SK-N-SH (cell line): Measurements from ENCODE around the gene TBC1D5.

ENCODE experiments used
- CHD2 ChIP-seq: fragments of 150-350 bp; IDR thresholded peaks from 2 replicates; pipeline ENCODE4 v1.6.1; 2018; ENCODE audit warnings: low read length; ENCODE audit not compliant: partially characterized antibody
- EP300 ChIP-seq, 2 experiments: IDR thresholded peaks; 2 replicates each; pipeline versions ENCODE4 v1.4.0 to v1.6.1; 2012; ENCODE audit warnings: borderline replicate concordance in 1 of 2, low read depth in 1 of 2, low read length in 1 of 2
- MAX ChIP-seq: IDR thresholded peaks from 2 replicates; pipeline ENCODE4 v1.4.0; 2012; ENCODE audit warnings: low read depth
- MXI1 ChIP-seq: IDR thresholded peaks from 2 replicates; pipeline ENCODE4 v1.6.1; 2012; ENCODE audit warnings: mild to moderate bottlenecking, low read depth, low read length, improper control_type of control experiment
- NRF1 ChIP-seq: IDR thresholded peaks from 2 replicates; pipeline ENCODE4 v1.6.1; 2012; ENCODE audit warnings: low read depth, mild to moderate bottlenecking, low read length
- POLR2AphosphoS5 ChIP-seq: IDR thresholded peaks from 2 replicates; pipeline ENCODE4 v1.6.1; 2012; ENCODE audit warnings: low read depth, low read length
- RAD21 ChIP-seq: IDR thresholded peaks from 2 replicates; pipeline ENCODE4 v1.6.1; 2012; ENCODE audit warnings: mild to moderate bottlenecking, low read length
- REST ChIP-seq: IDR thresholded peaks from 2 replicates; pipeline ENCODE4 v1.6.1; 2012; ENCODE audit warnings: mild to moderate bottlenecking, low read depth, low read length, moderate library complexity
- SMC3 ChIP-seq: IDR thresholded peaks from 2 replicates; pipeline ENCODE4 v1.6.1; 2012; ENCODE audit warnings: low read depth, low read length, improper control_type of control experiment
- USF2 ChIP-seq: fragments of 150-350 bp; IDR thresholded peaks from 2 replicates; pipeline ENCODE4 v1.6.1; 2017; ENCODE audit warnings: antibody characterized with exemption, low read length, low read depth, borderline replicate concordance
- YY1 ChIP-seq: IDR thresholded peaks from 2 replicates; pipeline ENCODE4 v1.4.0; 2012; ENCODE audit warnings: low read depth, mild to moderate bottlenecking
- TF ChIP-seq, protein P1 (sequence below): fragments of 200-600 bp; sonication (generic); IDR thresholded peaks from 2 replicates; pipeline ENCODE4 v1.6.1; 2017; ENCODE audit warnings: antibody characterized with exemption, mild to moderate bottlenecking, moderate library complexity
- TF ChIP-seq, protein P2 (sequence below): IDR thresholded peaks from 2 replicates; pipeline ENCODE4 v1.4.0; 2012; ENCODE audit warnings: low read depth, borderline replicate concordance

DNA sequence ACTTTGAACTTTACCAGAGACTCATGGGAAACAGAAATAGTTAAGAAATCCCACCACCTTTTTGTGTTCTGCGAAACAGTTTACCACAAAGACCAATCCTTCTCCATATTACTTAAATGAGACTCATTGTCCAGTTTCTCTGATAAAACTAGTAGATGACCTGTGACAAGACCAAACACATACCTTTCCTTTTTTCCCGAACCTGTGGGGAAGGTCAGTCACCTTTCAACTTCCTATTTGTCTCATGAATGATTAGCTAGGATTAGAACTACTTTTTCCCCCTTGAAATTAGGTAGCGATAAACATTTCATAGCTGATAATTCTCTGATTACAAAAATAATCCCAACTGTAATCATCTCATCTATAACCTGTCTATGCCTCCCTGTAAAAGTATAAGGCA lies 2.3 kb upstream of the TBC1D5 start:
- TF ChIP-seq, protein P1, sequence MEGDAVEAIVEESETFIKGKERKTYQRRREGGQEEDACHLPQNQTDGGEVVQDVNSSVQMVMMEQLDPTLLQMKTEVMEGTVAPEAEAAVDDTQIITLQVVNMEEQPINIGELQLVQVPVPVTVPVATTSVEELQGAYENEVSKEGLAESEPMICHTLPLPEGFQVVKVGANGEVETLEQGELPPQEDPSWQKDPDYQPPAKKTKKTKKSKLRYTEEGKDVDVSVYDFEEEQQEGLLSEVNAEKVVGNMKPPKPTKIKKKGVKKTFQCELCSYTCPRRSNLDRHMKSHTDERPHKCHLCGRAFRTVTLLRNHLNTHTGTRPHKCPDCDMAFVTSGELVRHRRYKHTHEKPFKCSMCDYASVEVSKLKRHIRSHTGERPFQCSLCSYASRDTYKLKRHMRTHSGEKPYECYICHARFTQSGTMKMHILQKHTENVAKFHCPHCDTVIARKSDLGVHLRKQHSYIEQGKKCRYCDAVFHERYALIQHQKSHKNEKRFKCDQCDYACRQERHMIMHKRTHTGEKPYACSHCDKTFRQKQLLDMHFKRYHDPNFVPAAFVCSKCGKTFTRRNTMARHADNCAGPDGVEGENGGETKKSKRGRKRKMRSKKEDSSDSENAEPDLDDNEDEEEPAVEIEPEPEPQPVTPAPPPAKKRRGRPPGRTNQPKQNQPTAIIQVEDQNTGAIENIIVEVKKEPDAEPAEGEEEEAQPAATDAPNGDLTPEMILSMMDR: no peak
- TF ChIP-seq POLR2AphosphoS5 (no peak), MXI1 (no peak), YY1 (no peak), USF2 (no peak), RAD21 (no peak), NRF1 (no peak), EP300 (IDR thresholded peaks at IDR 0.05; ENCODE audit: borderline replicate concordance in 1 of 2, low read depth in 1 of 2, low read length in 1 of 2) (no peak), CHD2 (no peak), REST (no peak), SMC3 (no peak), MAX (no peak)
- TF ChIP-seq, protein P2, sequence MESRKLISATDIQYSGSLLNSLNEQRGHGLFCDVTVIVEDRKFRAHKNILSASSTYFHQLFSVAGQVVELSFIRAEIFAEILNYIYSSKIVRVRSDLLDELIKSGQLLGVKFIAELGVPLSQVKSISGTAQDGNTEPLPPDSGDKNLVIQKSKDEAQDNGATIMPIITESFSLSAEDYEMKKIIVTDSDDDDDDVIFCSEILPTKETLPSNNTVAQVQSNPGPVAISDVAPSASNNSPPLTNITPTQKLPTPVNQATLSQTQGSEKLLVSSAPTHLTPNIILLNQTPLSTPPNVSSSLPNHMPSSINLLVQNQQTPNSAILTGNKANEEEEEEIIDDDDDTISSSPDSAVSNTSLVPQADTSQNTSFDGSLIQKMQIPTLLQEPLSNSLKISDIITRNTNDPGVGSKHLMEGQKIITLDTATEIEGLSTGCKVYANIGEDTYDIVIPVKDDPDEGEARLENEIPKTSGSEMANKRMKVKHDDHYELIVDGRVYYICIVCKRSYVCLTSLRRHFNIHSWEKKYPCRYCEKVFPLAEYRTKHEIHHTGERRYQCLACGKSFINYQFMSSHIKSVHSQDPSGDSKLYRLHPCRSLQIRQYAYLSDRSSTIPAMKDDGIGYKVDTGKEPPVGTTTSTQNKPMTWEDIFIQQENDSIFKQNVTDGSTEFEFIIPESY: no peak
